ENCODE data around the gene CDK9. TPM values are rescaled to one million over a fixed set of nuclear protein-coding genes. Genes with fewer than 3 reads are reported as not detected.
"Not testable (repeated sequence)": the region's sequence is repeated elsewhere in the genome, so short reads cannot be mapped to it uniquely, and the experiment has no call there.

CDK9 gene
- polyA plus RNA-seq, 1 experiment = 45.9 TPM

DNA sequence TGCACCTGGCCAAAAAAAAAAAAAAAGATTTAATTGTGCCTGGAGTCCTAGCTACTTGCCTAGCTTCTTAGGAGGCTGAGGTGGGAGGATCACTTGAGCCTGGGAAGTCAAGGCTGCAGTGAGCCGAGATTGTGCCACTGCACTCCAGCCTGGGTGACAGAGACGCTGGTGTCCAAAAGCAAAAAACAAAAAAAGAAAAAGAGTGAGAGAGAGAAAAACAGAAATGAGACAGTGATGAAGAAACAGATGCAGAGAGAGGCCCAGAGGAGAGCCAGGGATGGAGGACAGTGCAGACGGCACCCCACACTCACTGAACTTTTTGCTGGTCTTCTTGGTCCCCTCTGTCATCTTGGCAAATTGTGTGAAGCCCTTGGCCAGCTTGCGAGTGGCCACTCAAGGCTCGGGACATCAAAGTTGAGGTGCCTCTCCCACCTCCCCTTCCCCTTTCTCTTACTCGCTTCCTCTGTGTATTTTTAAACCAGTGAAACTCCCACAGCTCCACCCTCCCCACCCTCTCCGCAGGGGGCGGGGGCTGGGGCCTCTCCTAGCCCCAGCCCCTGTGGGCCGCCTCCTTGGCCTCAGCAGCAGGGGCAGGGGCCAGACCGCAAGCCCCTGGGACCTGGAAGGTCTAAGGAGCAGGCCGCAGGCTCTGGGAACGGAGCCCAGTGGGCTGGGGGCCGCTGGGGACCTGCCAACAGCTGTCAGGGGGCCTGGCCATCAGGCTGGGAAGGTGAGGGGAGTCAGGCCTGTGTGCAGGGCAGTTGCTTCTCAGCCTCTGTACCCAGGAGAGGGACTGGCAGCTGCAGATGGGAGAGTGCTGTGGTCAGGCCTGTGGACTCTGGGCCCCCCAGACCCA is 7.3 kb upstream of the CDK9 start, which contains the start of gene SH2D3C:
Gene SH2D3C (minus strand): TSS at position 387 of the 856 bp plus-strand sequence. CDS start 39 bp downstream, at position 348.
- Histone ChIP-seq H3K27me3 (ENCODE audit: control insufficient read depth, insufficient read depth, low read length) (peaks cover 4% of the 10 kb centered on the region), H3K27ac (ENCODE audit: low read depth, low read length) (peak within 1 kb of the TSS; percentile 11), H3K9me3 (ENCODE audit: control insufficient read depth, insufficient read depth, low read length) (no peaks in the 10 kb centered on the region), H3K4me3 (ENCODE audit: low read depth, low read length) (no peak within 1 kb of the TSS)
- POLR2A ChIA-PET = interaction anchor here (0.7 kb wide), 1 partner anchor 36 kb away, joined by 3 read pairs; no protein-coding TSS in a partner anchor
- TF ChIP-seq, protein P1, sequence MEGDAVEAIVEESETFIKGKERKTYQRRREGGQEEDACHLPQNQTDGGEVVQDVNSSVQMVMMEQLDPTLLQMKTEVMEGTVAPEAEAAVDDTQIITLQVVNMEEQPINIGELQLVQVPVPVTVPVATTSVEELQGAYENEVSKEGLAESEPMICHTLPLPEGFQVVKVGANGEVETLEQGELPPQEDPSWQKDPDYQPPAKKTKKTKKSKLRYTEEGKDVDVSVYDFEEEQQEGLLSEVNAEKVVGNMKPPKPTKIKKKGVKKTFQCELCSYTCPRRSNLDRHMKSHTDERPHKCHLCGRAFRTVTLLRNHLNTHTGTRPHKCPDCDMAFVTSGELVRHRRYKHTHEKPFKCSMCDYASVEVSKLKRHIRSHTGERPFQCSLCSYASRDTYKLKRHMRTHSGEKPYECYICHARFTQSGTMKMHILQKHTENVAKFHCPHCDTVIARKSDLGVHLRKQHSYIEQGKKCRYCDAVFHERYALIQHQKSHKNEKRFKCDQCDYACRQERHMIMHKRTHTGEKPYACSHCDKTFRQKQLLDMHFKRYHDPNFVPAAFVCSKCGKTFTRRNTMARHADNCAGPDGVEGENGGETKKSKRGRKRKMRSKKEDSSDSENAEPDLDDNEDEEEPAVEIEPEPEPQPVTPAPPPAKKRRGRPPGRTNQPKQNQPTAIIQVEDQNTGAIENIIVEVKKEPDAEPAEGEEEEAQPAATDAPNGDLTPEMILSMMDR (IDR thresholded peaks at IDR 0.05; ENCODE audit: low read depth, low read length) = no peak
- DNase-seq (ENCODE audit: low read depth, low spot score) = no peak
- CTCF ChIA-PET = interaction anchor here (1.7 kb wide), 1 partner anchor 44 kb away, joined by 9 read pairs; the partner anchor contains the start of gene TOR2A

DNA sequence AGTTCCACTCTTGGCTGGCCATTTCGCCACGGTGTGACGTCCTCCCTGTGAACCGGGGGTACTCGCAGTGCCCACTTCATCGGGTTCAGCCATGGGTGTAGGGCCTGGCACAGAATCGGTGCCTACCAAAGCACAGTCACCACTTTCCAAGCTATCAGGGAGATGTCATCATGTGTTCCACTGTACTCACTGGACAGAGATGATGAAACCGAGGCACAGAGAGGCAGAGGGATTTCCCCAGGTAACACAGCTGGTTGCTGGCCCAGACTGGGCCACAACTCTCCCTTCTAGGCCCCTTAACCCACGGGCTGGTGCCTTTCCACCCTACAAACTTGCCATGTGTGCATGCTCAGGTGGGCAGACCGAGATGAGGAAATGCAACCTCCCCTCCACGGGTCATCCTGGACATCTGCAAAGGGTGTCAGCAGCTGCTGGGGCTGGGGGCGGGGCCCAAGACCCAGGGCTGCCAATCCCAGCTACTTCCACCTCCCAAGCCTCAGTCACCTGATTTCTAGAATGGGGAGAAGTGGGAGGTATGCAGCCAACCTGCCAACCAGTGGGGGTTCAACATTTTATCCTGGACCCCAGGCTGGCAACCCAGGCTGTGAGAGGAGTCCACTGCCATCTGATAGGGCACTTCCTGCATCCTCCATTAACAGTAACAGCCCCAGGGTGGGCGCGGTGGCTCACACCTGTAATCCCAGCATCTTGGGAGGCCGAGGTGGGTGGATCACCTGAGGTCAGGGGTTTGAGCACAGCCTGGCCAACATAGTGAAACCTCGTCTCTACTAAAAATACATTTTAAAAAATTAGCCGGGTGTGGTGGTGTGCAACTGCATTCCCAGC is 6.5 kb upstream of the CDK9 start:
- peaks cover 4% of the 10 kb centered on the region for H3K27me3 ChIP-seq (ENCODE audit: control insufficient read depth, insufficient read depth, low read length)
- TF ChIP-seq, protein P1 (IDR thresholded peaks at IDR 0.05; ENCODE audit: low read depth, low read length) = no peak
- CTCF ChIA-PET = interaction anchor here (1.7 kb wide), 1 partner anchor 45 kb away, joined by 9 read pairs; the partner anchor contains the start of gene TOR2A
- H3K4me3 ChIP-seq (ENCODE audit: low read depth, low read length) = no peak overlapping the region
- POLR2A ChIA-PET = interaction anchor here (0.7 kb wide), 1 partner anchor 37 kb away, joined by 3 read pairs; no protein-coding TSS in a partner anchor
- H3K9me3 ChIP-seq (ENCODE audit: control insufficient read depth, insufficient read depth, low read length) = no peaks in the 10 kb centered on the region
- no peak for DNase-seq (ENCODE audit: low read depth, low spot score)
- H3K27ac ChIP-seq (ENCODE audit: low read depth, low read length) = peak overlapping the region; percentile 11

DNA sequence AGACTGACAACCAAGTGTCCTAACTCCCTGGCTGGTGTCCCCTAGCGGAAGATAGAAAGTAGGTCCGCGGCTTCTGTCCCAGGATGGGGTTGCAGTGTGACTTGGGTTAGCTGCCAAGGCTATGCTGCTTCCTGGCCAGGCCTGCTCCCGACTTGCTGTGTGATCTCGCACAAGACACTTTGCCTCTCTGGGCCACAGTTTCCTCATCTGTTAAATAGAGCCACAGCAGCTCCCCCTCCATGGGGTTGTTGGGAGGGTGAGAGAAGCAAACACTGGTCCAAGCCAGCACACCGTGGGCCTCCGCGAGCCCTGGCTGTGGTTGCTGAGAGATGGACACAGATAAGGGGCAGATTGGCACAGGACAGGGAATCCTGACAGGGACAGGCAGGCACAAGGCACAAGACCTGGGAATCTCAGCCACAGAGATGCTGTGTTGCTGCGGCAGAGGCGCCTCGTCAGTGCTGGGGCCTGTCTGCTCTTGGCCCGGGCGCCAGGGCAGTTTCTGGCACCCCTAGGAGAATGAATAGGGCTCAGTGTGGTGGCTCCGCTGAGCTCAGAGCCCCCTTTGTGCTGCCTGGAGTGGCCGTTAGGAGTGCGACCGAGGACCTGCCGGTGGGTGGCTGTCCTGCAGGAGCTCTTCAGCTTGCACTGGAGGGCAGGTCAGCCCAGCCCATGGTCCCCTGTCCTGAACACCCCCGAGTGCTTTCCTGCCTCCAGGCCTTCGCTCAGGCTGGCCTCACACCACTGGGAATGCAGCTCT is 5.5 kb upstream of the CDK9 start:
- no peak for DNase-seq (ENCODE audit: low read depth, low spot score)
- POLR2A ChIA-PET = no interaction called here
- TF ChIP-seq, protein P1 (IDR thresholded peaks at IDR 0.05; ENCODE audit: low read depth, low read length) = no peak
- peaks cover 4% of the 10 kb centered on the region for H3K27me3 ChIP-seq (ENCODE audit: control insufficient read depth, insufficient read depth, low read length)
- H3K4me3 ChIP-seq (ENCODE audit: low read depth, low read length) = no peak overlapping the region
- no peak overlapping the region for H3K27ac ChIP-seq (ENCODE audit: low read depth, low read length)
- H3K9me3 ChIP-seq (ENCODE audit: control insufficient read depth, insufficient read depth, low read length) = no peaks in the 10 kb centered on the region
- CTCF ChIA-PET = no interaction called here

DNA sequence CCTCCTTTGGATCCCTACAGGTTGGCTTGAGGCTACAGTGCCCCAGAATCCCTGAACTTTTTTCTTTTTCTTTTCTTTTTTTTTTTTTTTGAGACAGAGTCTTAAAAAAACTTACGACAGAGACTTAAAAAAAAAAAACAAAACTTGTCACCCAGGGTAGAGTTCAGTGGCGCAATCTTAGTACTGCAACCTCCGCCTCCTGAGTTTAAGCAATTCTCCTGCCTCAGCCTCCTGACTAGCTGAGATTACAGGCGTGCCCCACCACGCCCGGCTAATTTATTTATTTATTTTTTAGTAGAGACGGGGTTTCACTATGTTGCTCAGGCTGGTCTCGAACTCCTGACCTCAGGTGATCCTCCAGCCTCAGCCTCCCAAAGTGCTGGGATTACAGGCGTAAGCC is 4.9 kb upstream of the CDK9 start:
- H3K4me3 ChIP-seq (ENCODE audit: low read depth, low read length); H3K27me3 ChIP-seq (ENCODE audit: control insufficient read depth, insufficient read depth, low read length); POLR2A ChIA-PET; CTCF ChIA-PET; H3K9me3 ChIP-seq (ENCODE audit: control insufficient read depth, insufficient read depth, low read length); DNase-seq (ENCODE audit: low read depth, low spot score); H3K27ac ChIP-seq (ENCODE audit: low read depth, low read length): not testable (repeated sequence)

DNA sequence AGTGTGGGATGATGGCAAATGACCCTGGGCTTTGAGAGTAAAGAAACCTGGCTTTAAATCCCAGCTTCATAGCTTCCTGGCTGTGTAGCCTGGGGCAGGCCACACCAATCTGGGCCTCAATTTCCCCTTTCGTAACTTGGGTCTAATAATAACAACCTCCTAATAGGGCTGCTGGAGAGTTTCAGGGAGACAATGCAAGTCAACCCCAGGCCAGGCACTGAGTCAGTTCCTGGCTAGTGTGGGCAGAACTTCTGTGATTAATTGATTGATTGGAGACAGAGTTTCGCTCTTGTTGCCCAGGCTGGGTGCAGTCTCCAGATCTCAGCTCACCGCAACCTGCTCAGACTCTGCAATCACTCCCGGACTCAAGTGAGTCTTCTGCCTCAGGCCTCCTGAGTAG is 4.0 kb upstream of the CDK9 start:
- TF ChIP-seq, protein P1 (IDR thresholded peaks at IDR 0.05; ENCODE audit: low read depth, low read length) = no peak
- CTCF ChIA-PET = no interaction called here
- DNase-seq (ENCODE audit: low read depth, low spot score) = no peak
- POLR2A ChIA-PET = no interaction called here
- H3K27ac ChIP-seq (ENCODE audit: low read depth, low read length) = no peak overlapping the region
- H3K4me3 ChIP-seq (ENCODE audit: low read depth, low read length) = no peak overlapping the region
- peaks cover 4% of the 10 kb centered on the region for H3K27me3 ChIP-seq (ENCODE audit: control insufficient read depth, insufficient read depth, low read length)
- no peaks in the 10 kb centered on the region; the same call in 1 of the 2 replicates for H3K9me3 ChIP-seq (ENCODE audit: control insufficient read depth, insufficient read depth, low read length)

Measured in AG04450 (cell line).